ENCODE measurements around the gene NUDT16L1. TPM values are rescaled to one million over a fixed set of nuclear protein-coding genes. Genes with fewer than 3 reads are reported as not detected.

The NUDT16L1 gene
- polyA plus RNA-seq, 3 donors, result 40.0 to 62.7 (median 41.1) TPM

DNA sequence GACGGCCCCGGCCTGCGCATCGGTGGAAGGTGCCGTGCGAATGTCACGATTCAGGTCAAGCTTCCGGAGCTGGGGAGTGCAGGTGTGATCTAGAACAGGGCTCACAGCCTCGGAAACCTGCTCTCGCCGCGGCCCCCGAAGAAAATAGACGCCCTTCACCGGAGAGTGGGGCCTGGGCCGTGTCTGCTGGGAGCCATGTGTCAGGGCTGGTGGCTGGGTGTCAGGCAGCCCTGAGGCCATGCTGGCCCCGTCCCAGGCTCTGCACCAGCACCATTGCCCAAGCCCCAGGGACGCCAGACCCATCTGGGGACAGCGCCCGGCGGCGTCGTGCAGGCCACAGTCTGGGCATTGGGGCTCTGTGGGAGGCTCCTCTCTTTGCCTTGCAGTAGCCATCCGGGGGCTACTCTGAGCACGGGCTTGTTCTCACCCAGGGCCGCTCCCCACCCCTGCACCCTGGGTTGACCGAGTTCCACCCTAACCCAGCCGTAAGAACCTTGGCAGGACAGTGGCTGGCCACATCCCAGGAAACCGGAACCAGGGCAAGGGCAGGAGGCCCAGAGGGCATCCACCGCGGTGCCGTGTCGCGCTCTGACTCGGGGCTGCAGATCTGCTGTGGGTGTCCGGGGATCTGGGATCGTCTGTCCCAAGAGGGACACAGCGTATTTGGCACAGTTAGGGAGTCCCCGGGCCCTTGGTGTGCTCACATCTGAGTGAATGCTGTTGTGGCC is 5.3 kb upstream of the NUDT16L1 start:
- intact Hi-C loops (cut with micrococcal nuclease), result no loop called here
- TF ChIP-seq, protein P1, sequence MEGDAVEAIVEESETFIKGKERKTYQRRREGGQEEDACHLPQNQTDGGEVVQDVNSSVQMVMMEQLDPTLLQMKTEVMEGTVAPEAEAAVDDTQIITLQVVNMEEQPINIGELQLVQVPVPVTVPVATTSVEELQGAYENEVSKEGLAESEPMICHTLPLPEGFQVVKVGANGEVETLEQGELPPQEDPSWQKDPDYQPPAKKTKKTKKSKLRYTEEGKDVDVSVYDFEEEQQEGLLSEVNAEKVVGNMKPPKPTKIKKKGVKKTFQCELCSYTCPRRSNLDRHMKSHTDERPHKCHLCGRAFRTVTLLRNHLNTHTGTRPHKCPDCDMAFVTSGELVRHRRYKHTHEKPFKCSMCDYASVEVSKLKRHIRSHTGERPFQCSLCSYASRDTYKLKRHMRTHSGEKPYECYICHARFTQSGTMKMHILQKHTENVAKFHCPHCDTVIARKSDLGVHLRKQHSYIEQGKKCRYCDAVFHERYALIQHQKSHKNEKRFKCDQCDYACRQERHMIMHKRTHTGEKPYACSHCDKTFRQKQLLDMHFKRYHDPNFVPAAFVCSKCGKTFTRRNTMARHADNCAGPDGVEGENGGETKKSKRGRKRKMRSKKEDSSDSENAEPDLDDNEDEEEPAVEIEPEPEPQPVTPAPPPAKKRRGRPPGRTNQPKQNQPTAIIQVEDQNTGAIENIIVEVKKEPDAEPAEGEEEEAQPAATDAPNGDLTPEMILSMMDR (IDR thresholded peaks at IDR 0.05), result no peak
- no peak overlapping the region for H2AFZ ChIP-seq (ENCODE audit: insufficient read depth, low read depth, low read length, poor library complexity, severe bottlenecking)
- H3K4me3 Mint-ChIP-seq, result no peak overlapping the region
- H3K9me3 ChIP-seq (replicated peaks in 1 of 2; ENCODE audit: control insufficient read depth in 1 of 2, insufficient read depth in 1 of 2, low read length in 2 of 2), result no peaks in the 10 kb centered on the region
- no peak overlapping the region for H3K4me2 ChIP-seq (replicated peaks; ENCODE audit: extremely low read depth, low read length, poor library complexity, severe bottlenecking)
- H3K27me3 Mint-ChIP-seq (ENCODE audit: low read depth in 3 of 3), result peaks cover 0 to 1% (median 0%) of the 10 kb centered on the region in 3 donors
- WGBS (ENCODE audit: insufficient coverage), result 93% methylated on average over 38 of the region's 39 CpGs
- peaks cover 19% of the 10 kb centered on the region for H4K20me1 ChIP-seq (ENCODE audit: insufficient read depth, low read length)
- H3K9me3 Mint-ChIP-seq, result no peaks in the 10 kb centered on the region
- peaks cover 40% of the 10 kb centered on the region for H3K4me1 Mint-ChIP-seq
- no peak for DNase-seq
- no peak overlapping the region for H3K27ac ChIP-seq (ENCODE audit: low read depth in 1 of 2, low read length in 2 of 2)
- H3K36me3 Mint-ChIP-seq, result peaks cover 44 to 69% of the 10 kb centered on the region in 2 donors
- H3K27ac Mint-ChIP-seq, result peak overlapping the region in 2 of 7 donors; percentile 20 to 70
- peaks cover 45 to 50% of the 10 kb centered on the region in 2 donors for H3K4me1 ChIP-seq (ENCODE audit: control insufficient read depth in 1 of 2, insufficient read depth in 2 of 2, low read length in 2 of 2)
- H3K4me3 ChIP-seq (replicated peaks in 1 of 3; ENCODE audit: low read depth in 2 of 3, low read length in 3 of 3), result no peak overlapping the region
- H3K9ac ChIP-seq (ENCODE audit: insufficient read depth, low read length, poor library complexity, severe bottlenecking), result no peak overlapping the region
- H3K36me3 ChIP-seq (replicated peaks in 1 of 2; ENCODE audit: control insufficient read depth in 1 of 2, insufficient read depth in 2 of 2, low read length in 2 of 2), result peaks cover 62 to 63% of the 10 kb centered on the region in 2 donors
- peaks cover 25% of the 10 kb centered on the region for H3K79me2 ChIP-seq (ENCODE audit: insufficient read depth, low read length)
- H3K27me3 ChIP-seq (ENCODE audit: control insufficient read depth in 2 of 2, insufficient read depth in 2 of 2, low read length in 2 of 2), result no peaks in the 10 kb centered on the region

GRCh38 chr16:4688674-4689045 is 4.7 kb upstream of the NUDT16L1 start:
- Histone ChIP-seq H2AFZ (ENCODE audit: insufficient read depth, low read depth, low read length, poor library complexity, severe bottlenecking) (no peak overlapping the region), H3K9me3 (replicated peaks in 1 of 2; ENCODE audit: control insufficient read depth in 1 of 2, insufficient read depth in 1 of 2, low read length in 2 of 2) (no peaks in the 10 kb centered on the region), H3K4me3 (replicated peaks in 1 of 3; ENCODE audit: low read depth in 2 of 3, low read length in 3 of 3) (no peak overlapping the region), H4K20me1 (ENCODE audit: insufficient read depth, low read length) (peaks cover 13% of the 10 kb centered on the region), H3K4me1 (ENCODE audit: control insufficient read depth in 1 of 2, insufficient read depth in 2 of 2, low read length in 2 of 2) (peaks cover 43 to 48% of the 10 kb centered on the region in 2 donors), H3K27ac (ENCODE audit: low read depth in 1 of 2, low read length in 2 of 2) (no peak overlapping the region), H3K9ac (ENCODE audit: insufficient read depth, low read length, poor library complexity, severe bottlenecking) (no peak overlapping the region), H3K27me3 (ENCODE audit: control insufficient read depth in 2 of 2, insufficient read depth in 2 of 2, low read length in 2 of 2) (no peaks in the 10 kb centered on the region), H3K36me3 (replicated peaks in 1 of 2; ENCODE audit: control insufficient read depth in 1 of 2, insufficient read depth in 2 of 2, low read length in 2 of 2) (peaks cover 56 to 57% of the 10 kb centered on the region in 2 donors), H3K4me2 (replicated peaks; ENCODE audit: extremely low read depth, low read length, poor library complexity, severe bottlenecking) (no peak overlapping the region), H3K79me2 (ENCODE audit: insufficient read depth, low read length) (peaks cover 22% of the 10 kb centered on the region)
- peak overlapping the region in 1 of 7 donors; percentile 20 for H3K27ac Mint-ChIP-seq
- peaks cover 42 to 64% of the 10 kb centered on the region in 2 donors for H3K36me3 Mint-ChIP-seq
- TF ChIP-seq, protein P1 (IDR thresholded peaks at IDR 0.05), result no peak
- 94% methylated on average over 20 of the region's 22 CpGs for WGBS (ENCODE audit: insufficient coverage)
- H3K9me3 Mint-ChIP-seq, result no peaks in the 10 kb centered on the region
- intact Hi-C loops (cut with micrococcal nuclease), result no loop called here
- H3K4me1 Mint-ChIP-seq, result peaks cover 41% of the 10 kb centered on the region
- no peak overlapping the region for H3K4me3 Mint-ChIP-seq
- no peak for DNase-seq
- peaks cover 0 to 1% (median 0%) of the 10 kb centered on the region in 3 donors for H3K27me3 Mint-ChIP-seq (ENCODE audit: low read depth in 3 of 3)
